Measurements from ENCODE around the gene SLC44A4.
"Not testable (repeated sequence)": the region's sequence is repeated elsewhere in the genome, so short reads cannot be mapped to it uniquely, and the experiment has no call there.

Gene SLC44A4

DNA sequence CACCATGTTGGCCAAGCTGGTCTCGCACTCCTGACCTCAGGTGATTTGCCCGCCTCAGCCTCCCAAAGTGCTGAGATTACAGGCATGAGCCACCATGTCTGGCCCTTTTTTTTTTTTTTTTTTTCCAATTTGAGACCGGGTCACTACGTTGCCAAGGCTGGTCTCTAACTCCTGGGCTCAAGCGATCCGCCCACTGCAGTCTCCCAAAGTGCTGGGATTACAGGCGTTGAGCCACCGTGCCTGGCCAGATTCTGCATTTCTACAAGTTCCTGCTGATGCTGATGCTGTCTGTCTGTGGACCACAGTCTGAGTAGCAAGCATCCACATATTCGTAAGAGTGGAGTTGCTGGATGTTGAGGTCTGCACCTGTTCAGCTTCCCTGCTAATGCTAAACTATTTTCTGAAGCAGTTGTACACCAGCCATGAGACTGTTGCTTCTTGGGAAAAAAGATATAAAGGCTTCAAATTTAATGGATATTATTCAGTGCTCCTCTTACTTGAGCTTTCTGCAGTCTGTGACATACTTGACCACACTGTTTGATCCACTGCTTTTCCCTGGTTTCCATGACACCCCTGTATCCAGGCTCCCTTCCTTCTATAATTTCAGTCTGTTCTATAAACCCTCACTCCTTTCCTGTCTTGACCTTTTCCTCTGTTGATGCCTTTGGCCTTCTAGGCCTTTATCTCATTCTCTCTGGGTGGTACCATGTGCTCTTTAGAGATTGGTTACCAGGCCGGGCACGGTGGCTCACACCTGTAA is 33.2 kb upstream of the SLC44A4 start:
- no peaks in the 10 kb centered on the region for H3K9me3 ChIP-seq (ENCODE audit: severe bottlenecking)
- H3K36me3 ChIP-seq (ENCODE audit: low read depth), result no peaks in the 10 kb centered on the region
- DNase-seq (ENCODE audit: low spot score), result no peak
- no peak overlapping the region for H3K4me3 ChIP-seq (ENCODE audit: severe bottlenecking)
- H3K27ac ChIP-seq (ENCODE audit: poor library complexity, severe bottlenecking), result peak overlapping the region; percentile 46
- TF ChIP-seq, protein P1, sequence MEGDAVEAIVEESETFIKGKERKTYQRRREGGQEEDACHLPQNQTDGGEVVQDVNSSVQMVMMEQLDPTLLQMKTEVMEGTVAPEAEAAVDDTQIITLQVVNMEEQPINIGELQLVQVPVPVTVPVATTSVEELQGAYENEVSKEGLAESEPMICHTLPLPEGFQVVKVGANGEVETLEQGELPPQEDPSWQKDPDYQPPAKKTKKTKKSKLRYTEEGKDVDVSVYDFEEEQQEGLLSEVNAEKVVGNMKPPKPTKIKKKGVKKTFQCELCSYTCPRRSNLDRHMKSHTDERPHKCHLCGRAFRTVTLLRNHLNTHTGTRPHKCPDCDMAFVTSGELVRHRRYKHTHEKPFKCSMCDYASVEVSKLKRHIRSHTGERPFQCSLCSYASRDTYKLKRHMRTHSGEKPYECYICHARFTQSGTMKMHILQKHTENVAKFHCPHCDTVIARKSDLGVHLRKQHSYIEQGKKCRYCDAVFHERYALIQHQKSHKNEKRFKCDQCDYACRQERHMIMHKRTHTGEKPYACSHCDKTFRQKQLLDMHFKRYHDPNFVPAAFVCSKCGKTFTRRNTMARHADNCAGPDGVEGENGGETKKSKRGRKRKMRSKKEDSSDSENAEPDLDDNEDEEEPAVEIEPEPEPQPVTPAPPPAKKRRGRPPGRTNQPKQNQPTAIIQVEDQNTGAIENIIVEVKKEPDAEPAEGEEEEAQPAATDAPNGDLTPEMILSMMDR (IDR thresholded peaks at IDR 0.05; ENCODE audit: poor library complexity, severe bottlenecking), result no peak
- peaks cover 16% of the 10 kb centered on the region for H3K4me1 ChIP-seq (ENCODE audit: insufficient read depth, poor library complexity, severe bottlenecking)
- ATAC-seq (ENCODE audit: low read depth), result no peak
- no peaks in the 10 kb centered on the region for H3K27me3 ChIP-seq (ENCODE audit: insufficient read depth, poor library complexity, severe bottlenecking)

DNA sequence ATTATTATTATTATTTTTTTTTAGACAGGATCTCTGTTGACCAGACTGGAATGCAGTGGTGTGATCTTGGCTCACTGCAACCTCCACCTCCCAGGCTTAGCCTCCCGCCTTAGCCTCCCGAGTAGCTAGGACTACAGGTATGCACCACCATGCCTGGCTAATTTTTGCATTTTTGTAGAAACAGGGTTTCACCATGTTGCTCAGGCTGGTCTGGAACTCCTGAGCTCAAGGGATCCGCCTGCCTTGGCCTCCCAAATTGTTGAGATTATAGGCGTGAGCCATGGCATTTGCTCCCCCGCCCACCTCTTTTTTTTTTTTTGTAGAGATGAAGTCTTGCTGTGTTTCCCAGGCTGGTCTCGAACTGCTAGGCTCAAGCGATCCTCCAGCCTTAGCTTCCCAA is 30.5 kb upstream of the SLC44A4 start:
- not testable (repeated sequence) for H3K27me3 ChIP-seq (ENCODE audit: insufficient read depth, poor library complexity, severe bottlenecking); ATAC-seq (ENCODE audit: low read depth); H3K36me3 ChIP-seq (ENCODE audit: low read depth); H3K27ac ChIP-seq (ENCODE audit: poor library complexity, severe bottlenecking); H3K4me3 ChIP-seq (ENCODE audit: severe bottlenecking); H3K9me3 ChIP-seq (ENCODE audit: severe bottlenecking); DNase-seq (ENCODE audit: low spot score)
- H3K4me1 ChIP-seq (ENCODE audit: insufficient read depth, poor library complexity, severe bottlenecking), result peaks cover 16% of the 10 kb centered on the region

DNA sequence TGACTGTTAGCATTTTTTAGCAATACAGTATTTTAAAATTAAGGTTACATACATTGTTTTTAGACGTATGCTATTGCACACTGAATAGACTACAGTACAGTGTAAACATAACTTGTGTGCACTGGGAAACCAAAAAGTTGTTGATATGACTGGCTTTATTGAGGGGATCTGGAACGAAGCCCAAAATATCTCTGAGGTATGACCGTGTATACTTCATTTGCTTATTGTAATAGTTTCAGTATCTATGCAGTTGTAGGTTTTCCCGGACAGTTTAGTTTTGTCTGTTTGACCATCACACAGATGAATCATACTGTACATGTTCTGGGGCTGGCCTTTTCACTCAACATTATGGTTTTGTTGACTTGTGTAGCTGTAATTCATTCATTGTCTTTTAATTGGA is 30.0 kb upstream of the SLC44A4 start:
- Histone ChIP-seq H3K4me1 (ENCODE audit: insufficient read depth, poor library complexity, severe bottlenecking) (peaks cover 16% of the 10 kb centered on the region), H3K9me3 (ENCODE audit: severe bottlenecking) (no peaks in the 10 kb centered on the region), H3K27ac (ENCODE audit: poor library complexity, severe bottlenecking) (no peak overlapping the region), H3K27me3 (ENCODE audit: insufficient read depth, poor library complexity, severe bottlenecking) (no peaks in the 10 kb centered on the region), H3K4me3 (ENCODE audit: severe bottlenecking) (no peak overlapping the region), H3K36me3 (ENCODE audit: low read depth) (no peaks in the 10 kb centered on the region)
- ATAC-seq (ENCODE audit: low read depth), result 0 out of 3 replicates have a peak, but pooled peaks have one; percentile 33
- TF ChIP-seq, protein P1 (IDR thresholded peaks at IDR 0.05; ENCODE audit: poor library complexity, severe bottlenecking), result no peak
- DNase-seq (ENCODE audit: low spot score), result no peak

DNA sequence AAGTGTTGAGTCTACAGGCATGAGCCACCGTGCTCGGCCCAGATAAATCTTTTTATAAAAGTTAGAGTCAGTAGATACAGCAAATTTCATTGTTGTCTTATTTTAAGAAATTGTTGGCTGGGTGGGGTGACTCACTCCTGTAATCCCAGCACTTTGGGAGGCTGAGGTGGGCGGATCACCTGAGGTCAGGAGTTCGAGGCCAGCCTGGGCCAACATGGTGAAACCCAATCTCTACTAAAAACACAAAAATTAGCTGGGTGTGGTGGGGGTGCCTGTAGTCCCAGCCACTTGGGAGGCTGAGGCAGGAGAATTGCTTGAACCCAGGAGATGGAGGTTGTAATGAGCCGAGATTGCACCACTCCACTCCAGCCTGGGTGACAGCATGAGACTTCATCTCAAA is 29.5 kb upstream of the SLC44A4 start:
- H3K36me3 ChIP-seq (ENCODE audit: low read depth); H3K27me3 ChIP-seq (ENCODE audit: insufficient read depth, poor library complexity, severe bottlenecking); DNase-seq (ENCODE audit: low spot score); ATAC-seq (ENCODE audit: low read depth); H3K4me3 ChIP-seq (ENCODE audit: severe bottlenecking); H3K27ac ChIP-seq (ENCODE audit: poor library complexity, severe bottlenecking); H3K9me3 ChIP-seq (ENCODE audit: severe bottlenecking): not testable (repeated sequence)
- H3K4me1 ChIP-seq (ENCODE audit: insufficient read depth, poor library complexity, severe bottlenecking), result peaks cover 16% of the 10 kb centered on the region

DNA sequence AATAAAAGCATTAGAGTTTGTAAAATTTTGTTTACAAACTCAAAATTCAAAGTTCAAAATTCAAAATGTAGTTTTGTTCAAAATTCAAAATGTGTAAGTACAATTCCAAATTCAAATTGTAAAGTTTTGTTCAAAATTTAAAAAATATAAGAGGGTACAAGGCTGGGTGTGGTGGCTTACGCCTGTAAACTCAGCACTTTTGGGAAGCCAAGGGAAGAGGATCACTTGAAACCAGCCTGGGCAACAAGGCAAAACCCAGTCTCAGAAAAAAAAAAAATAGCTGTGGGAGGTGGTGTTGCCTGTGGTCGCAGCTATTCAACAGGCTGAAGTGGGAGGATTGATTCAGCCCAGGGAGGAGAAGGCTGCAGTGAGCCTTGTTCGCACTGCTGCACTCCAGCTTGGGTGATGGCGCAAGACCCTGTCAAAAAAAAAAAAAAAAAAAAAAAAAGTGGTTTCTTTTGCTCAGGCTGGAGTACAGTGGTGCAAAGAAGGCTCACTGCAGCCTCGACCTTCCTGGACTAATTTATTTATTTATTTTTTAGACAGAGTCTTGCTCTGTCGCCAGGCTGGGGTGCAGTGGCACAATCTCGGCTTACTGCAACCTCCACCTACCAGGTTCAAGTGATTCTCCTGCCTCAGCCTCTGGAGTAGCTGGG is 28.5 kb upstream of the SLC44A4 start:
- no peaks in the 10 kb centered on the region for H3K36me3 ChIP-seq (ENCODE audit: low read depth)
- H3K27ac ChIP-seq (ENCODE audit: poor library complexity, severe bottlenecking), result no peak overlapping the region
- ATAC-seq (ENCODE audit: low read depth) (no peak), DNase-seq (ENCODE audit: low spot score) (no peak)
- peaks cover 16% of the 10 kb centered on the region for H3K4me1 ChIP-seq (ENCODE audit: insufficient read depth, poor library complexity, severe bottlenecking)
- no peak overlapping the region for H3K4me3 ChIP-seq (ENCODE audit: severe bottlenecking)
- H3K27me3 ChIP-seq (ENCODE audit: insufficient read depth, poor library complexity, severe bottlenecking), result no peaks in the 10 kb centered on the region
- H3K9me3 ChIP-seq (ENCODE audit: severe bottlenecking), result no peaks in the 10 kb centered on the region
- TF ChIP-seq, protein P1 (IDR thresholded peaks at IDR 0.05; ENCODE audit: poor library complexity, severe bottlenecking), result no peak

DNA sequence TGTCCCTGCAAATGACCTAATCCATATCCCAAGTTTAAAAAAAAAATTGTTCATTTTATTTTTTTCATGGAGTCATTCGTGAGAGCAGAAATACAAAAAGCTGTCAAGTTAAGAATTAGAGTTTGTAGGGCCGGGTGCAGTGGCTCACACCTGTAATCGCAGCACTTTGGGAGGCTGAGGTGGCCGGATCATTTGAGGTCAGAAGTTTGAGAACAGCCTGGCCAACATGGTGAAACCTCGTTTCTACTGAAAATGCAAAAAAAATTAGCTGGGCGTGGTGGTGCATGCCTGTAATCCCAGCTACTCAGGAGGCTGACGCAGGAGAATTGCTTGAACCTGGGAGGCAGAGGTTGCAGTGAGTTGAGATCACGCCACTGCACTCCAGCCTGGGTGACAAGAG is 27.9 kb upstream of the SLC44A4 start:
- not testable (repeated sequence) for DNase-seq (ENCODE audit: low spot score); H3K27ac ChIP-seq (ENCODE audit: poor library complexity, severe bottlenecking); H3K4me3 ChIP-seq (ENCODE audit: severe bottlenecking); H3K36me3 ChIP-seq (ENCODE audit: low read depth); ATAC-seq (ENCODE audit: low read depth); H3K27me3 ChIP-seq (ENCODE audit: insufficient read depth, poor library complexity, severe bottlenecking); H3K9me3 ChIP-seq (ENCODE audit: severe bottlenecking)
- H3K4me1 ChIP-seq (ENCODE audit: insufficient read depth, poor library complexity, severe bottlenecking), result peaks cover 16% of the 10 kb centered on the region

Measured in RWPE2 (cell line).